Activated T-cell treated with anti-CD3 and anti-CD28 coated beads, Interleukin-2, amount 50 U/mL, for 4 hours (primary cell): ENCODE data around the gene CRHR1. TPM values are rescaled to one million over a fixed set of nuclear protein-coding genes. Genes with fewer than 3 reads are reported as not detected.

Experiments used
- ATAC-seq, 2 donors: fragments of 200-7000 bp; cut with Tn5 transposase; one replicate each; pipeline ENCODE4 v1.10.0; 2021
- DNase-seq: peaks from one replicate; pipeline ENCODE4 v3.0.0-alpha.2; 2020
- H3K27me3 Mint-ChIP-seq: one replicate; pipeline ENCODE4 v1.8.0; 2021; ENCODE audit warnings: low read depth, mixed read lengths
- H3K36me3 Mint-ChIP-seq: one replicate; pipeline ENCODE4 v1.8.0; 2022; ENCODE audit warnings: mixed read lengths; ENCODE audit not compliant: insufficient read depth
- H3K4me1 Mint-ChIP-seq: one replicate; pipeline ENCODE4 v1.8.0; 2021; ENCODE audit warnings: low read depth, mixed read lengths
- H3K4me3 Mint-ChIP-seq: one replicate; pipeline ENCODE4 v1.8.0; 2021; ENCODE audit warnings: mild to moderate bottlenecking, moderate library complexity, mixed read lengths
- H3K9me3 Mint-ChIP-seq: one replicate; pipeline ENCODE4 v1.8.0; 2021; ENCODE audit warnings: mixed read lengths
- total RNA-seq, 3 donors: library from RNA; stranded (reverse); gene quantifications; one replicate each; pipeline ENCODE4 v1.2.1, GENCODE V29; 2021

The CRHR1 gene
- total RNA-seq, 3 donors from 2014 or later, result not detected

DNA sequence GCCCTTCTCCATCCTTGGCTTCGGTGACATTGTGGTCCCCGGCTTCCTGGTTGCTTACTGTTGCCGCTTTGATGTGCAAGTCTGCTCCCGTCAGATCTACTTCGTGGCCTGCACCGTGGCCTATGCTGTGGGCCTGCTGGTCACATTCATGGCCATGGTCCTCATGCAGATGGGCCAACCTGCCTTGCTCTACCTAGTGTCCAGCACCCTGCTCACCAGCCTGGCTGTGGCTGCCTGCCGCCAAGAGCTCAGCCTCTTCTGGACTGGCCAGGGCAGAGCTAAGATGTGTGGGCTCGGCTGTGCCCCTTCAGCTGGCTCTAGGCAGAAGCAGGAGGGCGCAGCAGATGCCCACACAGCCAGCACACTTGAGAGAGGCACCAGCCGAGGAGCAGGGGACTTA, 62.1 kb downstream of the CRHR1 start:
- Mint-ChIP-seq H3K27me3 (peaks cover 3% of the 10 kb centered on the region), H3K4me1 (no peaks in the 10 kb centered on the region), H3K4me3 (no peak overlapping the region), H3K9me3 (no peaks in the 10 kb centered on the region), H3K36me3 (no peaks in the 10 kb centered on the region)
- DNase-seq (no peak), ATAC-seq (no peak)

- no peak overlapping the region for H3K4me3 Mint-ChIP-seq
- peaks cover 3% of the 10 kb centered on the region for H3K27me3 Mint-ChIP-seq
- H3K4me1 Mint-ChIP-seq, result no peaks in the 10 kb centered on the region
- DNase-seq, result no peak
- H3K9me3 Mint-ChIP-seq, result no peaks in the 10 kb centered on the region
- no peak for ATAC-seq
- H3K36me3 Mint-ChIP-seq, result no peaks in the 10 kb centered on the region
These were observed 62.5 kb downstream of the CRHR1 start for GRCh38 chr17:45846646-45847045.

DNA sequence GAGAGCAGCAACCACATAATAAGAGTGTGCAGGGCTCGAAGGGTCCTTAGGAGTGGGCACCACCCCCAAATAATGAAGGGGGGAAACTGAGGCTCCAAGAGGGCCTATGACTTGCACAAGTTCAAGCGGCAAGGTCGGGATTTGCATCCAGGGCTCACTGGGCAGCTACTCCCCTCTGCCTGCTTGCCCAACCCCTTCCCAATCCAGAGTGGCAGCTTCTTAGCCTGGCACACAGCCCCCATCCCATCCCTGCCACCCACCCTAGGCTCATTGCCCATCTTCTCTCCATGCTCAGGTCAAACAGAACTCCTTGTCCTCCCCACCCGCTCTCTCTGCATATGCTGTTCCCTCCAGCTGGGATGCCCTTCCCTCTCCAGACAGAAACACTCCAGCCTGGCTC, 63.0 kb downstream of the CRHR1 start:
- Mint-ChIP-seq H3K36me3 (no peaks in the 10 kb centered on the region), H3K4me1 (no peaks in the 10 kb centered on the region), H3K4me3 (no peak overlapping the region), H3K9me3 (no peaks in the 10 kb centered on the region), H3K27me3 (peaks cover 3% of the 10 kb centered on the region)
- no peak for DNase-seq
- no peak for ATAC-seq

GRCh38 chr17:45847747-45848146, 63.6 kb downstream of the CRHR1 start:
- Mint-ChIP-seq H3K36me3 (no peaks in the 10 kb centered on the region), H3K4me3 (no peak overlapping the region), H3K27me3 (peaks cover 3% of the 10 kb centered on the region), H3K9me3 (no peaks in the 10 kb centered on the region), H3K4me1 (peaks cover 5% of the 10 kb centered on the region)
- ATAC-seq, result no peak
- DNase-seq, result no peak

DNA sequence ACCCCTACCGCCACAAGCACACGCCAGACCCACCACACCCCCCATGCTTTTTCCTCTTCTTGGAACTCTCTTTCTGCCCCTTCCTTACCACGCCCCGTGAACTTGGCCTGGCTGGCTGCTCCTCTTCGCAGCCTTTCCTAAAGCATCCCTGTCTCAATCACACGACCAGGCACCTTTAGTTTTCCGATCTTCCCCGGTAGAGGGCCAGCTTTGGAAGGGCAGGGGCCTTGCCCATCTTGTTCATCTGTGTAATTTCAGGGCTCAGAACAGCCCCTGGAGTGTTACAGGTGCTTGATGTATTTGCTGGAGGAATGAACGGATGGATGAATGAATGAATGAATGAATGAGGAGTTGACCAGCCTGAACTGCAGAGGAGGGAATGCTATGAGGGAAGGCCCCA, 64.3 kb downstream of the CRHR1 start:
- DNase-seq, result no peak
- Mint-ChIP-seq H3K36me3 (no peaks in the 10 kb centered on the region), H3K4me3 (no peak overlapping the region), H3K27me3 (peaks cover 3% of the 10 kb centered on the region), H3K4me1 (peaks cover 7% of the 10 kb centered on the region), H3K9me3 (no peaks in the 10 kb centered on the region)
- no peak for ATAC-seq

- peaks cover 3% of the 10 kb centered on the region for H3K27me3 Mint-ChIP-seq
These were observed 64.9 kb downstream of the CRHR1 start for GRCh38 chr17:45848868-45849535.

DNA sequence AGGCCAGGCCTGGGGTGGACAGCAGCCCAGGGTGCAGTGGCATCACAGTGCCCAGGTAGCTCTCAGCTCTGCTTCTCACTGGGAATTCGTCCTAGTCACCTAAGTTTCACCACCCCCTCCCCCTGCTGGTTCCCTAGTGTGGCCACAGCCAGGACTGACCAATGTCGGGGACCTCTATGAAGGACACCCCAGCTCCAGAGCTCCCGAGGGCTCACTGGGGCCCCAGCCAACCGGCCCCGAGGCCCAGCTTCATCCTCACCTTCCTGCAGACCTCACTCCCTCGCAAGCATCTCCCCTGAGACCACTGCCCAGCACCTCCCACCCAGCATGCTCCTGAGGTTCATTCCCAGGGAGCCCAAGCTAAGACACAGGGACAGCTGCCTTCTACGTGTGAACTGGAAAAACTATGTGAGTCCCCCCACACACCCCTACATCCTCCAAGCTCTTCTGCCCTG, 65.4 kb downstream of the CRHR1 start:
- peaks cover 8% of the 10 kb centered on the region for H3K27me3 Mint-ChIP-seq
- no peak overlapping the region for H3K4me3 Mint-ChIP-seq
- ATAC-seq (no peak), DNase-seq (no peak)
- peaks cover 7% of the 10 kb centered on the region for H3K4me1 Mint-ChIP-seq
- H3K36me3 Mint-ChIP-seq, result no peaks in the 10 kb centered on the region
- no peaks in the 10 kb centered on the region for H3K9me3 Mint-ChIP-seq

More at GRCh38 chr17:45848868-45849535, 64.9 kb downstream of the CRHR1 start:
- no peak for DNase-seq
- H3K9me3 Mint-ChIP-seq, result no peaks in the 10 kb centered on the region
- peaks cover 7% of the 10 kb centered on the region for H3K4me1 Mint-ChIP-seq
- H3K36me3 Mint-ChIP-seq, result no peaks in the 10 kb centered on the region
- no peak for ATAC-seq
- no peak overlapping the region for H3K4me3 Mint-ChIP-seq

- no peak overlapping the region for H3K4me3 Mint-ChIP-seq
These were observed 65.9 kb downstream of the CRHR1 start for GRCh38 chr17:45850011-45850410.

DNA sequence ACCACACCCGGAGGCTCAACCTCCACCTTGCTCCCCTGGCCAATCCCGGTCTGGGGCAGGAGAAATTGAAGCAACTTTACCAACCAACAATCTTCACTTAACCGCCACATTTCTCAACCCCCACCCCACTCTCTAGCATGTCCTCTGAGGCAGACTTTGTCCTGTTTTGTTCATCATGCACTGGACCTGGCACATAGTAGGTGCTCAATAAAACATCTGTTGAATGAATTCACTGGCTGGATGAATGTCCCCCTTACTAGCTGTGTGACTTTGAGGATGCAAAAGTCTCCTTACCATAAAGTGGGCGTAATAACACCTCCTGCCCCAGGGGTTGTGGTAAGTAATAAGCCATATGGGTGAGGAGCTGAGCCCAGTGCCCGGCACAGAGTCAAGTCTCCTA, 66.3 kb downstream of the CRHR1 start:
- ATAC-seq, result no peak
- Mint-ChIP-seq H3K4me1 (peaks cover 7% of the 10 kb centered on the region), H3K4me3 (no peak overlapping the region), H3K9me3 (no peaks in the 10 kb centered on the region), H3K36me3 (no peaks in the 10 kb centered on the region), H3K27me3 (peaks cover 8% of the 10 kb centered on the region)
- no peak for DNase-seq

More at GRCh38 chr17:45850011-45850410, 65.9 kb downstream of the CRHR1 start:
- Mint-ChIP-seq H3K9me3 (no peaks in the 10 kb centered on the region), H3K4me1 (peaks cover 7% of the 10 kb centered on the region), H3K27me3 (peaks cover 8% of the 10 kb centered on the region), H3K36me3 (no peaks in the 10 kb centered on the region)
- no peak for ATAC-seq
- no peak for DNase-seq

- H3K27me3 Mint-ChIP-seq, result peaks cover 11% of the 10 kb centered on the region
- H3K9me3 Mint-ChIP-seq, result no peaks in the 10 kb centered on the region
- no peak for ATAC-seq
- no peaks in the 10 kb centered on the region for H3K36me3 Mint-ChIP-seq
- no peak for DNase-seq
- H3K4me1 Mint-ChIP-seq, result peaks cover 7% of the 10 kb centered on the region
- no peak overlapping the region for H3K4me3 Mint-ChIP-seq
These were observed 66.9 kb downstream of the CRHR1 start for GRCh38 chr17:45851022-45851421.

- Mint-ChIP-seq H3K4me1 (peaks cover 7% of the 10 kb centered on the region), H3K9me3 (no peaks in the 10 kb centered on the region), H3K4me3 (no peak overlapping the region), H3K27me3 (peaks cover 11% of the 10 kb centered on the region), H3K36me3 (no peaks in the 10 kb centered on the region)
- ATAC-seq (no peak), DNase-seq (no peak)
These were observed 67.3 kb downstream of the CRHR1 start for GRCh38 chr17:45851464-45851863.

DNA sequence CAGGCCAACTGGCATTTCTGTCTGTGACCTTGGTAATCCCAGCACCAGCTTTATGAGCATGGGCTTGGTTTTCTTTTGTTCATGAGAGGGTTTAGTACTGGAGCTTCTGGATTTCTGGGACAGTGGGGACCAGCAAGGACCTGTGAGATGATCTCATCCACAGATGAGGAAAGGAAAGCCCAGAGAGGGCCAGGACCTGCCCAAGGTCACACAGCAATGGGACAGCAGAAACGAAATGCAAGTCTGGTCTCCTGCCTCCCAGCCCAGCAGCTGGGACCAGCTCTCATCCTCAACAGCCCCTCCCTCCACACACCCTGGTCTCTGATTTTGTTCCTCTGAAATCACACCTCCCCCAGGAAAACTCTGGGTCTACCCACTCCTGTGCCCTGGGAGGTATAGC, 67.8 kb downstream of the CRHR1 start:
- DNase-seq (no peak), ATAC-seq (no peak)
- Mint-ChIP-seq H3K4me1 (peaks cover 7% of the 10 kb centered on the region), H3K4me3 (no peak overlapping the region), H3K36me3 (no peaks in the 10 kb centered on the region), H3K9me3 (no peaks in the 10 kb centered on the region), H3K27me3 (peaks cover 11% of the 10 kb centered on the region)

DNA sequence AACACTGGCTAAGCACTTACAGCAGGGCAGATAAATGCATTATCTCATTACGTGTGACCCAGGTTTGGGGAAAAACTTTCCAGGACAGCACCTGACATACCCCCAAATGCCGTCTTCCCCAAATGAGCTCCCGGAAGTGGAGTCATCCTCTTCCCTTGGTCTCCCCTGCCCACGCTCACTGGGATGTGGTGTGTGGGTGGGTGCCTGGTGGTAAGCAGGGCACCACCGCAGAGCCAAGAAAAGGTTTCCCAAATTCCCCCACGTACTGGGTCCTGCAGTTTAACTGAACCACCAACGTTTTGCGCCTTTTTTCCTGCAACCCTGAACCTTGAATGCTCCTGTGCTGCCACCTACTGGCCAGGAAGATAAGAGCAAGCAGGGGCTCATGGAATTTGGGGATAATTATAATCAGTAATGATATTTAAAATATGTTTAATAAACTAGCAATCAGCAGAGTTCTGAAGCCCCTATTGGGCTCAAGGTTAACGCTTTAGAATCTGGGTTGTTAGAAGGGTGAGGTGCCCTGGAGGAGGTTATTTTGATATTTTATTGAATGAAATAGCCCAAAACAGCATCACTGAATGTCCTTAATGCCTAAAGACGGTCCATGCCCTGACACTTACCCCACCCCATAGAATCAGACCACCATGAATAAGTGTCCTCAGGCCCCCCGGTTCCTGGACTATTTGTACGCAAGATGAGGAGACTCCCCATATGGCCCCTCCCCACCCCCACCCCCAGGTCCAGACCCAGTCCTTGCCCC, 68.6 kb downstream of the CRHR1 start:
- peaks cover 7% of the 10 kb centered on the region for H3K4me1 Mint-ChIP-seq
- no peaks in the 10 kb centered on the region for H3K9me3 Mint-ChIP-seq
- no peak overlapping the region for H3K4me3 Mint-ChIP-seq
- peak; percentile 52 to 66 for ATAC-seq
- H3K27me3 Mint-ChIP-seq, result peaks cover 13% of the 10 kb centered on the region
- DNase-seq, result peak; percentile 56
- no peaks in the 10 kb centered on the region for H3K36me3 Mint-ChIP-seq

GRCh38 chr17:45854209-45854608, 70.1 kb downstream of the CRHR1 start:
- Mint-ChIP-seq H3K27me3 (peaks cover 22% of the 10 kb centered on the region), H3K4me1 (peaks cover 7% of the 10 kb centered on the region), H3K36me3 (no peaks in the 10 kb centered on the region), H3K4me3 (no peak overlapping the region), H3K9me3 (no peaks in the 10 kb centered on the region)
- no peak for DNase-seq
- ATAC-seq, result no peak
